RWPE1 (cell line): Measurements from ENCODE around the gene LY6G5B.

Experiments
- CTCF ChIA-PET: fragments of 350-600 bp; sonication (Branson Sonifier 250); formaldehyde crosslinking; extraction: SDS; loops from one replicate; lab custom pipeline; 2021; lab: Yijun Ruan, JAX
- POLR2A ChIA-PET: fragments of 400-600 bp; formaldehyde crosslinking; extraction: SDS; loops from one replicate; lab custom pipeline; 2020; ENCODE audit warnings: antibody characterized with exemption; ENCODE audit not compliant: low non-redundant PET; lab: Yijun Ruan, JAX
- DNase-seq: peaks from one replicate; pipeline ENCODE4 v3.0.0; 2012; ENCODE audit warnings: low spot score
- H3K27ac ChIP-seq: fragments of 450-650 bp; 2 replicates; pipeline ENCODE4 v1.5.1; 2017
- TF ChIP-seq, protein P1 (sequence below): fragments of 450-650 bp; conservative IDR thresholded peaks from 2 replicates; pipeline ENCODE4 v1.5.1; 2017; ENCODE audit warnings: low read depth, mild to moderate bottlenecking

LY6G5B gene

GRCh38 chr6:31666337-31666965 lies 3.3 kb upstream of the LY6G5B start:
- TF ChIP-seq, protein P1, sequence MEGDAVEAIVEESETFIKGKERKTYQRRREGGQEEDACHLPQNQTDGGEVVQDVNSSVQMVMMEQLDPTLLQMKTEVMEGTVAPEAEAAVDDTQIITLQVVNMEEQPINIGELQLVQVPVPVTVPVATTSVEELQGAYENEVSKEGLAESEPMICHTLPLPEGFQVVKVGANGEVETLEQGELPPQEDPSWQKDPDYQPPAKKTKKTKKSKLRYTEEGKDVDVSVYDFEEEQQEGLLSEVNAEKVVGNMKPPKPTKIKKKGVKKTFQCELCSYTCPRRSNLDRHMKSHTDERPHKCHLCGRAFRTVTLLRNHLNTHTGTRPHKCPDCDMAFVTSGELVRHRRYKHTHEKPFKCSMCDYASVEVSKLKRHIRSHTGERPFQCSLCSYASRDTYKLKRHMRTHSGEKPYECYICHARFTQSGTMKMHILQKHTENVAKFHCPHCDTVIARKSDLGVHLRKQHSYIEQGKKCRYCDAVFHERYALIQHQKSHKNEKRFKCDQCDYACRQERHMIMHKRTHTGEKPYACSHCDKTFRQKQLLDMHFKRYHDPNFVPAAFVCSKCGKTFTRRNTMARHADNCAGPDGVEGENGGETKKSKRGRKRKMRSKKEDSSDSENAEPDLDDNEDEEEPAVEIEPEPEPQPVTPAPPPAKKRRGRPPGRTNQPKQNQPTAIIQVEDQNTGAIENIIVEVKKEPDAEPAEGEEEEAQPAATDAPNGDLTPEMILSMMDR = no peak
- peak overlapping the region; percentile 98 for H3K27ac ChIP-seq
- ChIA-PET CTCF (no interaction called here), POLR2A (no interaction called here)
- DNase-seq = no peak

- H3K27ac ChIP-seq = no peak overlapping the region
- POLR2A ChIA-PET = no interaction called here
- no peak for DNase-seq
- TF ChIP-seq, protein P1 = no peak
- CTCF ChIA-PET = no interaction called here
Measured at GRCh38 chr6:31676322-31676903, 6.6 kb downstream of the LY6G5B start.

GRCh38 chr6:31676904-31677303 lies 7.1 kb downstream of the LY6G5B start:
- ChIA-PET POLR2A (no interaction called here), CTCF (no interaction called here)
- TF ChIP-seq, protein P1 = no peak
- no peak overlapping the region for H3K27ac ChIP-seq
- DNase-seq = no peak

GRCh38 chr6:31677955-31678354 lies 8.2 kb downstream of the LY6G5B start:
- POLR2A ChIA-PET = no interaction called here
- CTCF ChIA-PET = no interaction called here

GRCh38 chr6:31680226-31681134 lies 10.7 kb downstream of the LY6G5B start, which contains the start of gene LY6G5C:
LY6G5C (minus strand) TSS chr6:31681067; CDS start chr6:31680373, 694 bp downstream.
- ChIA-PET CTCF (interaction anchor here (0.6 to 1.4 kb wide), 11 partner anchors 9 to 243 kb away, joined by 3 to 8 read pairs (median 4); no protein-coding TSS in a partner anchor), POLR2A (interaction anchor here (0.7 kb wide), 1 partner anchor 180 kb away, joined by 3 read pairs; no protein-coding TSS in a partner anchor)
- TF ChIP-seq, protein P1 = peak; percentile 72
- H3K27ac ChIP-seq = peak within 1 kb of the TSS; percentile 82
- peak; percentile 84 for DNase-seq

More at GRCh38 chr6:31677955-31678354, 8.2 kb downstream of the LY6G5B start:
- no peak for DNase-seq
- TF ChIP-seq, protein P1 = no peak
- H3K27ac ChIP-seq = no peak overlapping the region

DNA sequence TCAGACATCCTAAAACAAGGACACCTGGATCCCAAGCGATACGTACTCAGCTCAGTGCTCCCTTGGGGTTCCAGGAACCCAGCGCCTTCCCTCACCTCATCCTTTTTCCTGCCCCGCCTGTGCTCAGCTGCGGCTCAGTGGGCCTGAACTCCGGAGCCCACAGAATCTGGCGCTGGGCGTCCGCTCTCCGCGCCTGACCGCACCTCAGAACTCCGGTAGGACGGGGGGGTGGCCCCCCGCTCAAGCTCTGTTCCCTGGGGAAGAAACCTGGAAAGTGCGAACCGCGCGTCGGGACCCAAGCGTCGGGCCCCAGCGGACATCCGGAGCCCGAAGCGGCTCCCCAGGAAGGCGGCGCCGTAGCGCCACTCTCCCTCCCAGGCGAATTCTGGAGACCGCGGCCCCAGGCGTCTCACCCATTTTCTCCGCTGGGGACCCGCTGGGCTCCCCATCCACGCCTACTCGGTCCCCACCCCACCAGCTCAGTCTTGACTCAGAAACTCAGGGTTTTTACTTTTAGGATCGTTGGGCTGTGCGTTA lies 11.4 kb downstream of the LY6G5B start:
- peak; percentile 43 for DNase-seq
- ChIA-PET POLR2A (interaction anchor here (0.7 kb wide), 1 partner anchor 179 kb away, joined by 3 read pairs; no protein-coding TSS in a partner anchor), CTCF (interaction anchor here (0.6 to 1.4 kb wide), 9 partner anchors 10 to 243 kb away, joined by 3 to 8 read pairs (median 4); no protein-coding TSS in a partner anchor)
- peak overlapping the region; percentile 82 for H3K27ac ChIP-seq
- TF ChIP-seq, protein P1 = no peak
